ENCODE data around the gene EML4.

The EML4 gene

DNA sequence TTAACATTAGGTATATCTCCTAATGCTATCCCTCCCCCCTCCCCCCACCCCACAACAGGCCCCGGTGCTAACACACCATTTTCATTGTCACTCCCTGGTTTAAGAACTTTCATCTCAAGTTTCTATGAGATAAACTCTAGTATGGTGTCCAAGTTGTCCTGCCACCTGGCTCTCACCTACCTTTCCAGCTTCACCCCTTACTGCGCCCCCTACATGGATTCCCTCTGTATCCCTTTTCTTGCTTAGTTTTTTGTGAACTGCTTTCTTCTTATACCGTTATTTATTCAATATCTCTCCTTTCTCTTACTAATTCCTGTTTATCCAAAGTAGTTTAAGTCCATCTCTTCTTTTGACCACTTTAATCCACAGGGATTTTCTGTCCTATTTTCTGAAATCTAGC lies 15.2 kb downstream of the EML4 start:
- DNase-seq (ENCODE audit: extremely low spot score) = no peak
- CTCF ChIA-PET = interaction anchor here (1.7 to 2.6 kb wide), 2 partner anchors 13 to 19 kb away, joined by 4 to 9 read pairs; no protein-coding TSS in a partner anchor
- POLR2A ChIA-PET = no interaction called here

DNA sequence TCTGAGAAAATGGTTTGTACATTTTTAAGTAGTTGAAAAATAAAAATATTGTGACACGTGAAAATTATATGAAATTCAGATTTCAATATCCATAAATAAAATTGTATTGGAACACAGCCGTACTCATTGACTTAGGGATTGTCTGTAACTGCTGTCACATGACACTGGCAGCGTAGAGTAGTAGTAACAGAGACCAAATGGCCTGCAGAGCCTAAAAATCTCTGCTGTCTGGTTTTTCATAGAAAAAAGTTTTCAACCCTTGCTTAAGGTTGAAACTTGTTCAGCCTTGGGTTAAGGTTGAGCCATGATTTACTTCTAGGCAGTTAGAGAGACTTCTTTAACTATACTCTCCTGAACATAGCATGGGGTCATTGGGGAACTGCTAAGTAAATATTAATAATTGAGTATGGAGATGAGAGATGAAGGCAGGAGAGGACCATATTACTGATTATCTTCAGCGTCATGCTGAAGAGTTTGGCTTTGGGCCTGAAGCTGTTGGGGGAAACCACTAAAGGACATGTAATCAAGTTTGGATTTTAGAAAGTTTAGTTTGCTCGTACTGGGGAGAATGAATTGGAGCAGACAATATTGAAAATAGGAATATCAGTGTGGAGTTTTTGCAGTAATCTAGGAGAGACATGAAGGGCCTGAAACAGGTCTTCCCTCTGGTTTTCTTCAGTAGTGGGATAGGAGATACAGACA lies 16.2 kb downstream of the EML4 start:
- POLR2A ChIA-PET = no interaction called here
- DNase-seq (ENCODE audit: extremely low spot score) = no peak
- TF ChIP-seq, protein P1, sequence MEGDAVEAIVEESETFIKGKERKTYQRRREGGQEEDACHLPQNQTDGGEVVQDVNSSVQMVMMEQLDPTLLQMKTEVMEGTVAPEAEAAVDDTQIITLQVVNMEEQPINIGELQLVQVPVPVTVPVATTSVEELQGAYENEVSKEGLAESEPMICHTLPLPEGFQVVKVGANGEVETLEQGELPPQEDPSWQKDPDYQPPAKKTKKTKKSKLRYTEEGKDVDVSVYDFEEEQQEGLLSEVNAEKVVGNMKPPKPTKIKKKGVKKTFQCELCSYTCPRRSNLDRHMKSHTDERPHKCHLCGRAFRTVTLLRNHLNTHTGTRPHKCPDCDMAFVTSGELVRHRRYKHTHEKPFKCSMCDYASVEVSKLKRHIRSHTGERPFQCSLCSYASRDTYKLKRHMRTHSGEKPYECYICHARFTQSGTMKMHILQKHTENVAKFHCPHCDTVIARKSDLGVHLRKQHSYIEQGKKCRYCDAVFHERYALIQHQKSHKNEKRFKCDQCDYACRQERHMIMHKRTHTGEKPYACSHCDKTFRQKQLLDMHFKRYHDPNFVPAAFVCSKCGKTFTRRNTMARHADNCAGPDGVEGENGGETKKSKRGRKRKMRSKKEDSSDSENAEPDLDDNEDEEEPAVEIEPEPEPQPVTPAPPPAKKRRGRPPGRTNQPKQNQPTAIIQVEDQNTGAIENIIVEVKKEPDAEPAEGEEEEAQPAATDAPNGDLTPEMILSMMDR (IDR thresholded peaks at IDR 0.05; ENCODE audit: control extremely low read depth, extremely low read depth, low read depth, missing control alignments) = no peak
- CTCF ChIA-PET = interaction anchor here (1.0 kb wide), 1 partner anchor 10 kb away, joined by 3 read pairs; no protein-coding TSS in a partner anchor

More for the DNA sequence above, 15.2 kb downstream of the EML4 start:
- TF ChIP-seq, protein P1 (IDR thresholded peaks at IDR 0.05; ENCODE audit: control extremely low read depth, extremely low read depth, low read depth, missing control alignments) = no peak

DNA sequence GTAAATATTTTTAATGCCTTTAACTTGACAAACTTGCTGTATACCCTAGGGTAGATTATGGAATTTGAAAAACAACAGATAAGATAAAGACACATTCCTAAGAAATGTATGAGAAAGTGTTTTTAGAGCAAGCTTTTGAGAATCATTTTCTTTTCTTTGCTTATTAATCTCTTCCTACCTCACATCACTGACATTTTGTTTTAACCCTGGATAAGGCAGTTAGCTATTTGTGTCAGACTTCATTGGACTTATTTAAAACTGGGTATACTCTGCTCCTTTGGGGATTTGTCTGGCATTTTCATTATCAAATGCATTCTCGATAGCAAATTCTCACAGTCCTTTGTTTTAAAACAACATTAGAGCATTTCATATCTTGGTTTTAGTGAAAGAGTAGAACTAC lies 17.2 kb downstream of the EML4 start:
- CTCF ChIA-PET = interaction anchor here (1.0 kb wide), 1 partner anchor 9 kb away, joined by 3 read pairs; no protein-coding TSS in a partner anchor
- POLR2A ChIA-PET = no interaction called here

DNA sequence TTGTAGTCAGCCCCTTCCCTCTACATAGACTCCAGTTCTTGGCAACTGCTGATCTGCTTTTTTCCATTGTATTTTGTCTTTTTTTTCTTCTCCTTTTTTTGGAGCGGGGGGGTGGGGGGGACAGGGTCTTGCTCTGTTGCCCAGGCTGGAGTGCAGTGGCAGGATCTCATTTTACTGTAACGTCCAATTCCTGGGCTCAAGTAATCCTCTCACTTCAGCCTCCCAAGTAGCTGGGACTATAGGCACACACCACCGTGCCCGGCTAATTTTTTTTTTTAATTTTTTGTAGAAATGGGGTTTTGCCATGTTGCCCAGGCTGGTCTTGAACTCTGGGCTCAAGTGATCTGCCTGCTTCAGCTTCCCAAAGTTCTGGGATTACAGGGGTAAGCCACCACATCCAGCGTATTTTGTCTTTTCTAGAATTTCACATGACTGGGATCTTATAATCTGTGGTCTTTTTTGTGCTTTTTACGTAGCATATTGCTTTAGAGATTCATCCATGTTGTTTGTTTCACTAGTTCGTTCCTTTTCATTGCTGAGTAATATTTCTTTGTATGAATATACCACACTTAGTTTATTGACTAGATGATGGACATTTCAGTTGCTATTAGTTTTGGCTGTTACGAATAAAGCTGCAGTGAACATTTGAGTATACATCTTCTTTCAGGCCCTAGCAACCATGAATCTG lies 17.9 kb downstream of the EML4 start:
- TF ChIP-seq, protein P1 (IDR thresholded peaks at IDR 0.05; ENCODE audit: control extremely low read depth, extremely low read depth, low read depth, missing control alignments) = no peak
- CTCF ChIA-PET = no interaction called here
- DNase-seq (ENCODE audit: extremely low spot score) = no peak
- POLR2A ChIA-PET = no interaction called here

More for the DNA sequence above, 17.2 kb downstream of the EML4 start:
- TF ChIP-seq, protein P1 (IDR thresholded peaks at IDR 0.05; ENCODE audit: control extremely low read depth, extremely low read depth, low read depth, missing control alignments) = no peak
- DNase-seq (ENCODE audit: extremely low spot score) = no peak

DNA sequence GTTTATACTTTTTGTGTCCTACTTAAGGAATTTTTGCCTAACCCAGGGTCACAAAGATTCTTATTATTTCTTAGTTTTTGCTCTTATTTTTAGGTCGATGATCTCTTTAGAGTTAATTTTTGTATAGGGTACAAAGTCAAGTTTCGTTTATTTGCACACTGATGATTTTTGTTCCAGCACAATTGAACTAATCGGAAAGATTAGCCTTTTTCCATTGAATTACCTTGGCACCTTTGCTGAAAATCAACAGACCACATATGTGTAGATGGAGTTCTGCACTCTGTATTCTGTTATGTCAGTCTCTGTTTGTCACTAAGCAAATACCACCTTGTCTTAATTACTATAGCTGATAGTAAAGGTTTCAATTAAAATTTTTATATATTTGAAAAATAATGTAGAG lies 18.7 kb downstream of the EML4 start:
- ChIA-PET CTCF (no interaction called here), POLR2A (no interaction called here)
- TF ChIP-seq, protein P1 (IDR thresholded peaks at IDR 0.05; ENCODE audit: control extremely low read depth, extremely low read depth, low read depth, missing control alignments) = no peak
- no peak for DNase-seq (ENCODE audit: extremely low spot score)

DNA sequence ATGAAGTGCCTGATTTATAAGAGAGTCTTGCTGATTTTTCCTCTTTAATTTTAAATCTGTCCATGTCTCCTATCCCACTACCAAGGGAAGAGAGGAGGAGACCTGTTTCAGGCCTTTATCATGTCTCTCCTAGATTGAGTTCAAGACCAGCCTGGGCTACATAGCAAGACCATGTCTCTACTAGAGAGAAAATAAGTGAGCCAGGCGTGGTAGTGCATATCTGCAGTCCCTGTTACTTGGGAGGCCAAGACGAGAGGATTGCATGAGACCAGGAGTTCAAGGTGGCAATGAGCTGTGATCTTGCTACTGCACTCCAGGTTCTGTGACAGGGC lies 20.0 kb downstream of the EML4 start:
- ChIA-PET POLR2A (no interaction called here), CTCF (interaction anchor here (1.6 to 2.8 kb wide), 3 partner anchors 9 to 18 kb away, joined by 7 to 8 read pairs (median 8); no protein-coding TSS in a partner anchor)
- DNase-seq (ENCODE audit: extremely low spot score) = no peak
- TF ChIP-seq, protein P1 (IDR thresholded peaks at IDR 0.05; ENCODE audit: control extremely low read depth, extremely low read depth, low read depth, missing control alignments) = no peak

All from GM10248 (cell line).